ENCODE data around the gene MRPS34. TPM values are rescaled to one million over a fixed set of nuclear protein-coding genes. Genes with fewer than 3 reads are reported as not detected.

The MRPS34 gene
- polyA plus RNA-seq, 4 donors = 60.4 to 103 (median 78.1) TPM

DNA sequence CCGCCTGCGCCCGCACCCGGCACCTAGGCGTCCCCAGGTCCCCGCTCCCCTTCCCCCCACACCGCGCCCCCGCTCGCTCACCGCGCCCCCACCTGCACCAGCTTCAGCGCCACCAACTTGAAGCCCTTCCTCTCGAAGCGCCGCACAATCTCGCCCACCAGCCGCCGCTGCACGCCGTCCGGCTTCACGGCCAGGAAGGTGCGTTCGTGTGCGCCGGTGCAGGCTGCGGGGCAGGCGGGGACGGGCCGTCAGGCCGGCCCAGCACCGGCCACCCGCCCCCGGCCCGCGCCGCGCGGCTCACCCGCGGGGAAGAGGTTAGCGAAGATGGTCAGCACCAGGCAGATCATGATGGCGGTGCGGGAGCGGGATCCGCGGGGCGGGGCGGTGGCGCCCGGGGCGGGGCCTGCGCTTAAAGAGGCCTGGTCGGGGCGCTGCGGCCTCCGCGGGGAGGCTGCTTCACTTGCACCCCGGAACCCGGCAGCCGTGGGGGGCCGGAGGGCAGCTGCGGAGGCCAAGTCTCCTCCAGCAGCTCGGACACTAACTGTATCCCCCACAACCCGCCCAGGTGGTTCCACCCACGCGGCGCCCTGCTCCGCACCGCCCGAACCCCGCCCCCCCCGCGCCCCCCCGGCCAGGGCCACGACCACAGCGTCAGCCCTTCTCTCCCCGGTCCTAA, 1.6 kb downstream of the MRPS34 start, which contains the start of gene NME3:
TSS of gene NME3 (minus strand) at position 356 of the 676 bp plus-strand sequence. CDS start at position 347, 9 bp downstream.
- no peak for DNase-seq (ENCODE audit: low read depth in 4 of 4, low spot score in 2 of 4)

DNA sequence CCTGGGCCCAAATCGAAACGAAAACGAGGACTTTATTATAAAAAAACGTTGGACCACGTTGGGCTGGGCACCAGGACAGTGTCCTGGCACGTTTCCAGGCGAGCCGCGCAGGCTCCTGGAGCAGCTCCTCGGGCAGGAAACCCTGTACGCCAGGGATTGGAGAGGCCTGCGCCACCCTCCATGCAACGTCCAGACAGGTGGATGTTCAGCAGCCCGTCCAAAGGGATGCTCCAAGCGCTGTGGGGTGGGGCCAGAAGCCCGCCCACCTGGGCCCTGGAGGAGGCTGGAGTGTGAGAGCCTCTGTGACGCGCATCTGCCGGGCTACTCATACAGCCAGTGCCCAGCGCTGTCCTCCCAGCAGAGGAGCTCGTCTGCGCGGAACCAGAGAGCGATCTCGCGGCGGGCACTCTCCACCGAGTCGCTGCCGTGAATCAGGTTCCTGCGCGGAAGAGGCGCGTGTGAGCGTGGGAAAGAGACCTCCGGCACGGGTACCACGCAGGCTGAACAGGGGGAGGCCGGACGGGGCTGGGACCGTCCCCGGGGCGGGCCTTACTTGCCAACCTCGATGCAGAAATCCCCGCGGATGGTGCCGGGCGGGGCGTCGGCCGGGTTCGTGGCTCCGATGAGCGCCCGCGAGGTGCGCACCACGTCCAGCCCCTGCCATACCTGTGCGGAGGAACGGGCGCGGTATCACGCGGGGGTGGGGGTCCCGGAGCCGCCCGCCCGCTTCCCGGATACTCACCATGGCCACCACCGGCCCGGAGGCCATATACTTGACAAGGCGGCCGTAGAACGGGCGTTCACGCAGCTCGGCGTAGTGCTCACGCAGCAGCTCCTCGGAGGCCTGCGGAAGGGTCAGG, 2.4 kb downstream of the MRPS34 start:
- DNase-seq (ENCODE audit: low read depth in 4 of 4, low spot score in 2 of 4) = no peak

DNA sequence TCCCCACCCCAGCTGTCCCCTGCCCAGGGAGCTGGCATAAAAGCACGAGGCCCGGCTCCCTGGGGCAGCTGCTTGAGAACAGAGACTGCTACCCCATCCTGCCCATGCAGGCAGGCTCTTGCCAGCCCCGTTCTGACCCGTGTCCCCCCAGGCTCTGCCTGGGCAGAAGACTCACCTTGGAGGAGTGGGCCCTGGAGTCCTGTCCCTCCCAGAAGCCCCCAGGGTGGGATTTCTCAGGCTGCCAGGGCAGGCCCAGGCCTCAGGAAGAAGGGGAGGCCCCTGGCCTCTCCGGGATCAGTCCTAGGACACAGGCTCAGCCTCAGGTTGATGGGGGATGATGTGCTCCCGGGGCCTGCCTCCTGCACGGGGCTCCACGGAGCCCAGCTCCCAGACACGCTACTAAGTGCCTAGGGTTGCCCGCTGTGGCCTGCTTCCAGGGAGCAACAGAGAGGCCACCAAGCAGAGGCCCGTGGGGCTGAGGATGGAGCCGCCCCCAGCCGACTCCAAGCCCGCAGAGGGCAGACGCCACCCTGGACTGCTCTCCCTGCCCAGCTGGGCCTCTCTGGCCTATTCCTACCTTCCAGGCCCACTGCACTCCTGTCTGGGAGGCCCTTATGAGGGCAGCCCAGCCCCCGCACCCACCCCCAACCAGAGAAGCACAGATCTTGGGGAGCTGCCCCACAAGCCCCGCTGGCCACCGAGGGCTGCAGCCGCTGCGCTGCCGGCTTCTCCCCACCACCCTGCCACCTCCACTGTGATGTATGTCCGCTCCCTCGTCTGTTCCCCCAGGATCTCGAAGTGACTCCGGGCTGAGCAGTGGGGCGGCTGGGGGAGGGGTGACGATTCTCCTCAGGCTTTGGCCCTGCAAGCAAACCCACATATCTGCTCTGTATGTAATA, 3.3 kb downstream of the MRPS34 start:
- no peak for DNase-seq (ENCODE audit: low read depth in 4 of 4, low spot score in 2 of 4)

DNA sequence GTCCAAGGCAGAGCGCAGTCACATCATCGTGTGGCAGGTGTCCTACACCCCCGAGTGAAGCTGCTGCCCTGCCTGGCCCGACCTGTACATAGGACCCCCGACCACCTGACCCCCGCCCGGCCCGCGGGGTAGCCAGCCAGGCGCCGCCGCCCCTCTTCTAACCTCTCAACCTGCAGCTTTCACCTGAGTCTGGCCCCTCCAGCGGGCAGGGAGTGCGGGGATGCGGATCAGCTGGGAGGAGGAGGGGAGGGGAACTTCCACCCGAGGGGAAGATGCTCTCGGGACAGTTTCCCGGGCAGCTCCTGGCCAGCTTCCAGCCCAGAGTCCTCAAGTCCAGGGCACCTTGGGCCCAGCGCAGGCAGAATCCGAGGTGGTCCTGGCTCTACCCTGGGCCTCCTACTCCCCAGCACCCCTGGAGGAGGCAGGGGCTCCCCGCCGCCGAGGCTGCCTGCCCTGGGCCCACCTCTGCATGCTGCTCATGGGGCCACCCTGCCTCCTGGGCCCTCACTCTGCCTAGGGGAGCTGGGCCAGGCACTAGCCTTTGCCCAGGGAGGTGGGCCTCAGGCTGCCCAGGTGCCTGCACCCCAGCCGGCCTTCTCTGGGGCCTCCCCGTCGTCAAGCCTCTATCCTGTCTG, 4.0 kb downstream of the MRPS34 start:
- no peak for DNase-seq (ENCODE audit: low read depth in 4 of 4, low spot score in 2 of 4)

DNA sequence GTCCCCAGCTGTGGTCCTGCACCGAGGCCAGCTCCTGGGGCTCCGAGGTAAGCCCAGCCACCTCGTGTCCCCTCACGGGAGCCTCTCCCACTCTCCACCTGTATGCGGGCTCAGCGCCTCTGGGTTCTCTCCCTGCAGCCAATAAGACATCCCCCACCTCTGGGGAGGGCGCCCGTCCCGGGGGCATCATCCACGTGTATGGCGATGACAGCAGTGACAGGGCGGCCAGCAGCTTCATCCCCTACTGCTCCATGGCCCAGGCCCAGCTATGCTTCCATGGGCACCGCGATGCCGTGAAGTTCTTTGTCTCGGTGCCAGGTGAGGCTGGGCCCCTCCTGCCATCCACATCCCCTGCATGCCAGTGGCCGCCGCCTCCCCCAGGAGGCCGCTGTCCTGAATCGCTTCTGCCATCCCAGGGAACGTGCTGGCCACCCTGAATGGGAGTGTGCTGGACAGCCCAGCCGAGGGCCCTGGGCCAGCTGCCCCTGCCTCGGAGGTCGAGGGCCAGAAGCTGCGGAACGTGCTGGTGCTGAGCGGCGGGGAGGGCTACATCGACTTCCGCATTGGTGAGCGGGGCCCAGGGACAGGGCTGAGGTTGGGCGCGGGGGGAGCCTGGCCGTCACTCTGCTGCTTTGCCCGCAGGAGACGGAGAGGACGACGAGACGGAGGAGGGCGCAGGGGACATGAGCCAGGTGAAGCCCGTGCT, 4.7 kb downstream of the MRPS34 start:
- DNase-seq (ENCODE audit: low read depth in 4 of 4, low spot score in 2 of 4) = no peak

DNA sequence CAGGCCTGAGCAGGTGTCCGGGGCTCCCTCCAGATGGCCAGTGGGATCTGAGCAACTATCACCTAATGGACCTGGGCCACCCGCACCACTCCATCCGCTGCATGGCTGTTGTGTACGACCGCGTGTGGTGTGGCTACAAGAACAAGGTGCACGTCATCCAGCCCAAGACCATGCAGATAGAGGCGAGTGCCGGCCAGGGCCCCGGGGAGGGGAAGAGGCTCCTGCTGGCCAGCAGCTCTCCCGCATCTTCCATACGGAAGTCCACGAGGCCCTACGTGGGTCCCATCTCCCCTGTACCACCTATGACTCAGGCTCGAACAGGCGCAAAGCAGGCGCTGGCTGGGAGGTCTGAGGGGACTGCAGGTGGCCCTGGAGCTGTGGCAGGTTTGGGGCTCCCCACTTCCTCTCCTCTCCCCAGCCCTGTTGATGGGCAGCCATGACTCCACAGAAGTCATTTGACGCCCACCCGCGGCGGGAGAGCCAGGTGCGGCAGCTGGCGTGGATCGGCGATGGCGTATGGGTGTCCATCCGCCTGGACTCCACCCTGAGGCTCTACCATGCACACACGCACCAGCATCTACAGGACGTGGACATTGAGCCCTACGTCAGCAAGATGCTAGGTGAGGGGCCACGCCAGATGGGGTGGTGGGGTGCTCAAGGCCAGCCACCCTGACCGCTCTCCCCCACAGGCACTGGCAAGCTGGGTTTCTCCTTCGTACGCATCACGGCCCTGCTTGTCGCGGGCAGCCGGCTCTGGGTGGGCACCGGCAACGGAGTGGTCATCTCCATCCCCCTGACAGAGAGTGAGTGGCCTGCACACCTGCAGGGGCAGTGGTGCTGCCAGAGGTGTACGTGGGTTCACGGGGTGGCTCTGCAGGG, 5.6 kb downstream of the MRPS34 start:
- no peak for DNase-seq (ENCODE audit: low read depth in 4 of 4, low spot score in 2 of 4)

DNA sequence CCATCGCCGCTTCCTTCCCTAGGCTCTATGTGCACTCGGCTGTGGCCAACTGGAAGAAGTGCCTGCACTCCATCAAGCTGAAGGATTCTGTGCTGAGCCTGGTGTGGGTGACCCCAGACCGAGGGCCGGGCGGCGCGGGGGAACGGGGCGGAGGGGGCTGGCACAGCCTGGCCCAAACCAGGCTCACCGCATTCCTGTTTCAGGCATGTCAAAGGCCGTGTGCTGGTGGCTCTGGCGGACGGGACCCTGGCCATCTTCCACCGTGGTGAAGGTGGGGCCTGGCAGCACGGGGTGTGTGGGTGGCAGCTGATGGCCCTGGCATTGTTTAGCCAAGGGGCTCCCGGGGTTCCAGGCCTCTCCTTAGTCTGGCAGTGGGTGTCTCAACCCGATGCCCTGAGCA, 6.2 kb downstream of the MRPS34 start:
- no peak for DNase-seq (ENCODE audit: low read depth in 4 of 4, low spot score in 2 of 4)

DNA sequence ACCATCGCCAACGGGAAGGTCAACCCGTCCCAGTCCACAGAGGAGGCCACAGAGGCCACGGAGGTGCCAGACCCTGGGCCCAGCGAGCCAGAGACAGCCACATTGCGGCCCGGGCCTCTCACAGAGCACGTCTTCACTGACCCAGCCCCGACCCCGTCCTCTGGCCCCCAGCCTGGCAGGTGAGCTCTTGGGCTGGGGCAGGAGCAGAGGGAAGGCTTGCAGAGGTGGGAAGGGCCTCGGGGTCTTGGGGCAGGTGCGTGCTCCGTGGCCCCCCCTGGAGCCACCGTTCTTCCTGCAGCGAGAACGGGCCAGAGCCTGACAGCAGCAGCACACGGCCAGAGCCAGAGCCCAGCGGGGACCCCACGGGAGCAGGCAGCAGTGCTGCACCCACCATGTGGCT, 6.7 kb downstream of the MRPS34 start:
- DNase-seq (ENCODE audit: low read depth in 4 of 4, low spot score in 2 of 4) = no peak

DNA sequence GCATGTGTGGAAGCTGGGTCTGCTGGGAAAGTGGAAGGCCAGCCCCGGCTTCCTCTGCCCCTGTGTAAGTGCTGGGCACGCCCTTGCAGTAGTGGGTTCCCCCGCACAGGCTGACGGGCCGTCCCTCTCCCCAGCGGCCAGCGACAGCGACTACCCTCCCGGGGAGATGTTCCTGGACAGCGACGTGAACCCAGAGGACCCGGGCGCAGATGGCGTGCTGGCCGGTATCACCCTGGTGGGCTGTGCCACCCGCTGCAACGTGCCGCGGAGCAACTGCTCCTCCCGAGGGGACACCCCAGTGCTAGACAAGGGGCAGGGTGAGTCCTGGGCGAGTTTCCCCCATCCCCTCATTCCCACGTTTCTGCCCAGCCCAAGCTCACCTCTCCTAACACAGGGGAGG, 7.1 kb downstream of the MRPS34 start:
- no peak for DNase-seq (ENCODE audit: low read depth in 4 of 4, low spot score in 2 of 4)

DNA sequence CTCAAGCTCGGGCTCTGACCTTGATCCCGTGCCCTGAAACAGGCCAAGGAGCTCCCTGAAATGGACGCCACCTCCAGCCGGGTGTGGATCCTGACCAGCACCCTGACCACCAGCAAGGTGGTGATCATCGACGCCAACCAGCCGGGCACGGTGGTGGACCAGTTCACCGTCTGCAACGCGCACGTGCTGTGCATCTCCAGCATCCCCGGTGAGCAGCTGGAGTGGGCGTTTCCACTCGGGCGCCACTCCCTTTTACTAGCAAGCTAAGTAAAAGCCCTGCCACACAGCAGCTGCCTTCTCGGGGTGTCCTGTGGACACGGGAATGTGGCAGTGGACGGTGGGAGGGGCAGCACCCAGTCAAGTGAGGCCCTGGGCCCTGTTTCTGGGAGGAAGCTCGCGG, 8.0 kb downstream of the MRPS34 start:
- DNase-seq (ENCODE audit: low read depth in 4 of 4, low spot score in 2 of 4) = no peak

DNA sequence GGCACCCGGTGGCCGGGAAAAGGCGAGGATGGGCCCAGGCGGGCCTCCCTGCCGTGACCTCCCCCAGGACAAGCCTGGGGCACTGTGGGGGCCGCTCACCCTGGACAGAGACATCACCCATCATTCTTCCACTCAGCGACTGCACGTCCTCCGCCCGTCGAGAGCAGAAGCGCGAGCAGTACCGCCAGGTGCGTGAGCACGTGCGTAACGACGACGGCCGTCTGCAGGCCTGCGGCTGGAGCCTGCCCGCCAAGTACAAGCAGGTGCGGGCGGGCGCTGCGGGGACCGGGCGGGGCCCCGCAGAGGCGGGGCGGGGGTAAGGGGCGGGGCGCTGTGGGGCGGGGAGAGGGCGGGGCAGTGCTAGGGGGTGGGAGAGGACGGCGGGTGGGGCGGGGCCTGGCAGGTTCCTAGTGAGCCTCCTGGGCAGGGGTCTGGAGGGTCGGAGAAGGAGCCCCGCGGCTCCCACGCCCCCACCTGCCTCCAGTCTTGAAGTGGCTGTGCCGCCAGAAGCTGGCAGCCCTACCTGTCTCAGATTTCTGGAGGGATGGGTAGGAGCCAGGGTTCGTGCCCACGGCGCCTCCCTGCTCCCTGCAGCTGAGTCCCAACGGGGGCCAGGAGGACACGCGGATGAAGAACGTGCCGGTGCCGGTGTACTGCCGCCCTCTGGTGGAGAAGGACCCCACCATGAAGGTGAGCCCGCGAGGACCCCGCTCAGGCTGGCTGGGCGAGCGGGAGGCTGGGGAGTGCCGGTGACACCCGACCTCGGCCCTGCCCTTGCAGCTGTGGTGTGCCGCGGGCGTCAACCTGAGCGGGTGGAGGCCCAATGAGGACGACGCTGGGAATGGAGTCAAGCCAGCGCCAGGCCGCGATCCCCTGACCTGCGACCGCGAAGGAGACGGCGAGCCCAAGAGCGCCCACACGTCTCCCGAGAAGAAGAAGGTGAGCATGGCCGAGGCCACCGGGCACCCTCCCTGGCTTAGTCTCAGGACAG, 9.1 kb downstream of the MRPS34 start:
- DNase-seq (ENCODE audit: low read depth in 4 of 4, low spot score in 2 of 4) = no peak

DNA sequence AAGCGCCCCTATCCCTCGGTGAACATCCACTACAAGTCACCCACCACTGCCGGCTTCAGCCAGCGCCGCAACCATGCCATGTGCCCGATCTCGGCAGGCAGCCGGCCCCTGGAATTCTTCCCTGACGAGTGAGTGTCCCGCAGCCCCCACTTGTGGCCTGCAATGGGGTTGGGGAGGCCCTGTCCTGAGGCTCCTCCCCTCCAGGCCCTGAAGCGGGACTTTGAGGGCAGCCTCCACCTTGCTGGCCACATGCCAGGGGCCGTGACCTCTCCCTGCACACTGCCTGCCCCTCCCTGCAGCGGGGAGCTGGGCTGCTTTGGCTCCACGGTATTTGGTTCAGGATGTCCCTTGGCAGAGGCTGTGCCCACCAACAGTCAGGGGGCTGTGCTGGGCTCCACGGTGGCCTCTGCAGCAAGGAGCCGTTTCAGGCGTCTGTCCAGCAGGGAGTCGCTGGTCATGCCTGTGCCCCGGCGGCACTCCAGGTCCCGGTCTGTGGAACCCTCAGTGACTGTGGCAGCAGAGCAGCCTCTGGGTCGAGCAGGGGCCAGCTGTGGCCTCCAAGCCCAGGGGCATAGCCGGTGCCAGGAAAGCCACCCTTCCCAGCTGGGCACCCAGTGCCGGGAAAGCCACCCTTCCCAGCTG, 9.9 kb downstream of the MRPS34 start:
- no peak for DNase-seq (ENCODE audit: low read depth in 4 of 4, low spot score in 2 of 4)

DNA sequence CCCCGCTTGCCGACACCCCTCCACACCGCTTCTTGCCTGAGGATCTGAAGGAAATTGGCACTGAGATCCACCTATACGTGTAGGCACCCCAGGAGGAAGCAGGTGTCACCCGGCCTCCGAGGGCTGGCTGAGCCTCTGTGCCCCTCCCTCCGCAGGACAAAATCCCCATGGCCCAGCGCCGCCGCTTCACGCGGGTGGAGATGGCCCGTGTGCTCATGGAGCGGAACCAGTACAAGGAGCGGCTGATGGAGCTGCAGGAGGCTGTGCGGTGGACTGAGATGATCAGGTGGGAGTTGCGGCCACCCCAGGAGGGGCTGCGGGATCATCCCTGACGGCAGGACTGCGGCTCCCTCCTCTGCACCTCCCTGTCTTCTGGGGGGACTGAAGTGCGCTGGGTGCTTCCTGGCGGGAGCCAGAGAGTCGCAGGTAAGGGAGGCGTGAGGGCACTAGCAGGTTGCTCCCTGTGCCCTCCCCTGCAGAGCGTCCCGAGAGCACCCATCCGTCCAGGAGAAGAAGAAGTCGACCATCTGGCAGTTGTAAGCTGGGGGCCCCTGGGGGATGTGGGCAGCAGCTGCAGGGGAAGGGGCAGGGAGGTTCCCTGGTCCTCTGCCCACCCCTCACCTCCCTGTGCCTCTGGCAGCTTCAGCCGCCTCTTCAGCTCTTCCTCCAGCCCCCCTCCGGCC, 10.6 kb downstream of the MRPS34 start:
- no peak for DNase-seq (ENCODE audit: low read depth in 4 of 4, low spot score in 2 of 4)

DNA sequence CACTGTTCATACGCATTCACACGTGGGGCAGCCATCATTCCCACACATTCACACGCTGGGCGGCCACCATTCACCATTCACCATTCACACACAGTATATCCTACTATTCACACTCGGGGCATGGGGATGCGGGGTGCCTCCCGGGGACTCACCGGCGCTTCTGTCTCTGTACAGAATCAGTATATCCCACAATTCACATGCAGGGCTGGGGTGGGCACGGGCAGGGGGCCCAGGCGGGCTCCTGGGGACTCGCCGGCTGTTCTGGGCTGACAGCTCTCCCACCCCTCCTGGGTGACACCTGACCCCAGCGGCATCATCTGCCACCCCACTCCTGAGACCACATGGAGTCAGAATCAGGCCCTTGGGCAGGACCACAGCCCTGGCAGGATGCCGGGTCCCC, 11.2 kb downstream of the MRPS34 start:
- no peak for DNase-seq (ENCODE audit: low read depth in 4 of 4, low spot score in 2 of 4)

DNA sequence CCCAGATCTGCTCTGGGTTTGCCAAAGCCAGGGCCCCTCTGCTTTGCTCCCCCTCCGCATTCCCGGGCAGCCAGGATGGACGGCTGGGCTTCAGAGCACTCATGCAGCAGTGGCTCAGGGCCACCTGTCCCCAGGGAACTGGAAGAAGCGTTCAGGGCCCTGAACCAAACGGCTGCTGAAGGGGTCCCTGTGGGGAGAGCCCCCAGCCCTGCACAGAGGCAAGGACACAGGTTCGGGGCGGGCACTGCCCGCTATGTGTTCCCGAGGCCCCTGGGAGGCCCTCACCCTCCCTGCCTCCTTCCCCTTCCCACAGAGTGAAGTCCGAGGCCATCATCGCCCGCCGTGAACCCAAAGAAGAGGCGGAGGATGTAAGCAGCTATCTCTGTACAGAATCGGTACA, 12.0 kb downstream of the MRPS34 start:
- DNase-seq (ENCODE audit: low read depth in 4 of 4, low spot score in 2 of 4) = no peak

DNA sequence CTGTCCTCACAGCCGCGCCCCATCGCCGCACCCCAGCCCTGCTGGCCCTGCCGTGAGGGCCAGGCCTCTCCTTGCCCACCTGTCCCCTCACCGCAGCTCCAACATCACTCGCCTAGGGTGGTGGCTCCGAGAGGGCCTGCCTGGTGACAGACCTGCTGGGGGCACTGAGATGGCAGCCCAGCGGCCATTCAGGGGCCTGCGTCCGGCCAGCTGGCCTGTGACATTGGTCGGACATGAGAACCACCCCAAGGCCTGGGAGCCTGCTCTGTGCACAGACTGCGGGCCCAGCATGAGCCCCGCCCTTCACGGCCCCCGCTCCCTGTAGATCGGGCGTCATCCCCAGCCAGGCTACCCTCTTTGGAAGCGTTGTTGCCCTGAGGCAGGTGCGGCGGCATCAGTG, 13.4 kb downstream of the MRPS34 start:
- no peak for DNase-seq (ENCODE audit: low read depth in 4 of 4, low spot score in 2 of 4)

DNA sequence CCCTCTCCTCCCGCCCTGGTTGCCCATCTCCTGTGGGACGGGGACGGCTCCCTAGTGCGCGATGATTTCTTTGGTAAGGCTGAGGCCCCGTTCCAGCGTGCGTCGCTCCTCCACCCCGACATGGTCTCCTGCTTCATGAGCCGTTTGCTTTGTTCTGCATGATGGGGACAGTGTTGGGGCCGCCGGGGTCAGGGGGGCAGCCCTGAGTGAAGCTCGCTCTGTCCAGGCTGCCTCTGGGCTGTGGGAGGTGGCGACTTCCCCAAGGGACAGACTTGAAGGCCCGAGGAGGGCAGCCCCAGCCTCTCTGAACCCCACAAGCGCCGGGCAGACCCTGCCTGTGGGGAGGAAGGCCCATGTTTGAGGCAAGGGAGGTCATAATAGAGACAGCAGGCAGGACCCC, 14.0 kb downstream of the MRPS34 start:
- DNase-seq (ENCODE audit: low read depth in 4 of 4, low spot score in 2 of 4) = no peak

Measured in left renal cortex interstitium (tissue), 4 donors.